ENCODE results near the gene SLC22A17.
A peak's percentile ranks its signal among the peaks of the same experiment; 100 is the strongest.

SLC22A17 gene

DNA sequence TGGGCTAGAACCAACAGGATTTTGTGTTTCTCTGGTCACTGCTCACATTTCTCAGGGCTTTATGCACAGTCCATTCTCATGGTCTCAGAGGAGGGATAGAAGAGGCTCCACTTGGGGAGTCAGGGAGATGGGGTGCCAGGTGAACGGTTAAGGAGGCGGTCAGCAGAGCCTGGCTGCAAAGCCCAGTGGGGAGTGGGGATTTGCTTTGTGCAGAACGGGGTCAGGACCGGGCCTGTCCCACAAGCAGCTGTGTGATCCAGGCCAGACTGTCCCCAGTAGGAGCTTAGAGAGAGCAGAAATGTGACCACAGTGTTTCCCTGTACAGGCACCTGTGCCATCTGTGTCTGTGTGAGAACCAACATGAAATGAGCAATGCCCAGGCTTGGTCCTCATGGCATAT is 28.3 kb upstream of the SLC22A17 start:
- DNase-seq, result no peak

DNA sequence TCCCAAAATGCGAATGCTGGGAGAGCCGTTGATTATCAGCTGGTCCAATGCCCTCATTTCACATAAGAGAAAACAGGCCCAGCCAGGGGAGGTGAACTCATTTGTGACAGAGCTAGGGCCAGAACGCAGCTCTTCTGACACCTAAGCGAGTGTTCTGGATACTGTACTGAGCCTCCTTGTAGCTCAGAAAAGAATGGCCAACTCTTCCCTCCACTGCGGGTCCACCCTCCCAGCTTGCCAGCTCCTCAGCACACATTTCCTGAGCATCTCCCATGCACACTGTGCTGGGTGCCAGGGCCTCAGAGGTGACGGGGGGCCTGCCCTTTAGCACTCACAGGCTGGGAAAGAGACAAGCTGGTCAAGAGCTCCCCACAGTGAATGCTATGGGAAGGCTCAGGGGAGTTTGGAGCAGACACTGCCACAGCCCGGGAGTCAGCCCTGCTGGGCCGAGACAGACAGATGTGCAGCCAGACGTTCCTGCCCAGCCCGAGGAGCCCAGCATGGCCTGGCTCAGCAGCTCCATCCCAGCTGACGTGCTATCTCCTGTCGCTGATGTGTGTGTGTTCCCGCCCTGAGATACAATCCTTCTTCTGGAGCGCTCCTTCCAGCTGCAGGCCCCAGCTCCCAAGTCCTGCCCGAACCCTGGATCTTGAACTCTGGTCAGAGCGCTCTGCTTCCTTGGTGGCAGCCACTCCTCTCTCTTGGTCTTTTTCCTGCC is 27.7 kb upstream of the SLC22A17 start:
- no peak for DNase-seq

DNA sequence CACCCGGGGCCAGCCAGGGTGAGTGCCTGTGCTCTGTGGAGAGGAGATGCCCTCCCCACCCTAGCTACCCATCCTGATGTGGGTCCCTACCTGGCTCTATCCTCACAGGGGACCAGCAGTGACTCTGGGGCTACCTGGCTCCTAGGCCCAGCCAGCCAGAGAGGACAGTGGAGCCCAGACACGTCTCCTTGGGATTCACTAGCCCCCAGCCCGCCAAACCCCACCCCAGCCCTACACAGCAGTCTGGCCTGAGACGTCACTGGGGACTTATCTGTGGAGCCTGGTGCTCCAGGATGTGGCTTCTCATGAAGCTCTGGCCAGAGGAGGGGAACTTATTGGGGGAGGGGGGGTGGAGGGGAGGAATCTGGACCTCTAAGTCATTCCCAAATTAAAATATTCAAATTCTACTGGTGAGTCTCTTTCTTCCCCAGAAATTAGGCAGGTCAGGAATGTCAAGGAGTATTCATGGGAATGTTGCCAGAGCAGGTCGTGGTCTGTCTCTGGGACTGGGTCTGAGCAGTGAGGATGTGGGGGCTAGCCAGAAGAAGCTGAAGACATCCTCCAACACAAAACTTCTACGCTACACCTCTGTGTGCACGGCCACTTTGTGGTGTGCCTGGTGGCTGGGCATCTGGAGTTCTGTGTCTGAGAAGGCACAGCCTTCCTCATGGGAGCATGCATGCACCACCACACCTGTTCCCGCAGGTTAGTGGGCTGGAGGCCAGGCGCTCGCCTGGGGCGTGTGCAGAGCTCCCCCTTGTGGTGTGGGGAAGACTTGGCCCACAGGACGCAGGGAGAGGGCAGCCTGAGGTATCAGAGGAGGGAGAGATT is 26.9 kb upstream of the SLC22A17 start:
- DNase-seq, result peak; percentile 60

DNA sequence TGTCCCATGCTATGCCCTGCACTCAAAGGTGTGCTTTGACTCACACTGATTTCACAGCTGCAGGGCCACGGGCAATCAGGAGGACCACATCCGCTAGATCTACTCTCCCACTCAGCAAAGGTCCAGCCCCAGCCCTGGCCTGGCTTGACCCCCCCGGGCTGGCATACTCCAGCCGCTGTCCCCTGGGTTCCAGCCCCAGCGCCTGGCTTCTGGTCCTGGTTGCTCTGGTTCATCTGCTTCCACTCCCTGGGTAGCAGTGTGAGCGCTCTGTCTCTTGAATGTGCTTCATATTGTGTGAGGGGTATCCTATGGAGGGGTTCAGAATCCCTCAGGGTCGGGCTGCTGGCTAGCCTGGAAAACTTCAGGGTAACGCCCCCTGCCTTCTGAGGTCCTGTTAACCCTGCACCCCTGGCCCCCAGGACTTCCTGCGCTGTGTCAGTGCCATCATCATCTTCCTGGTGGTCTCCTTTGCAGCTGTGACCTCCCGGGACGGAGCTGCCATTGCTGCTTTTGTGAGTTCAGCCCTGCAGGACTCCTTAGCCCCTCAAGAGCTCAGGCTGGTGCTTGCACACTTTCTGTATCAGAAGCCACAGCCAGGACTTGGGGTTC is 26.0 kb upstream of the SLC22A17 start:
- DNase-seq, result no peak

DNA sequence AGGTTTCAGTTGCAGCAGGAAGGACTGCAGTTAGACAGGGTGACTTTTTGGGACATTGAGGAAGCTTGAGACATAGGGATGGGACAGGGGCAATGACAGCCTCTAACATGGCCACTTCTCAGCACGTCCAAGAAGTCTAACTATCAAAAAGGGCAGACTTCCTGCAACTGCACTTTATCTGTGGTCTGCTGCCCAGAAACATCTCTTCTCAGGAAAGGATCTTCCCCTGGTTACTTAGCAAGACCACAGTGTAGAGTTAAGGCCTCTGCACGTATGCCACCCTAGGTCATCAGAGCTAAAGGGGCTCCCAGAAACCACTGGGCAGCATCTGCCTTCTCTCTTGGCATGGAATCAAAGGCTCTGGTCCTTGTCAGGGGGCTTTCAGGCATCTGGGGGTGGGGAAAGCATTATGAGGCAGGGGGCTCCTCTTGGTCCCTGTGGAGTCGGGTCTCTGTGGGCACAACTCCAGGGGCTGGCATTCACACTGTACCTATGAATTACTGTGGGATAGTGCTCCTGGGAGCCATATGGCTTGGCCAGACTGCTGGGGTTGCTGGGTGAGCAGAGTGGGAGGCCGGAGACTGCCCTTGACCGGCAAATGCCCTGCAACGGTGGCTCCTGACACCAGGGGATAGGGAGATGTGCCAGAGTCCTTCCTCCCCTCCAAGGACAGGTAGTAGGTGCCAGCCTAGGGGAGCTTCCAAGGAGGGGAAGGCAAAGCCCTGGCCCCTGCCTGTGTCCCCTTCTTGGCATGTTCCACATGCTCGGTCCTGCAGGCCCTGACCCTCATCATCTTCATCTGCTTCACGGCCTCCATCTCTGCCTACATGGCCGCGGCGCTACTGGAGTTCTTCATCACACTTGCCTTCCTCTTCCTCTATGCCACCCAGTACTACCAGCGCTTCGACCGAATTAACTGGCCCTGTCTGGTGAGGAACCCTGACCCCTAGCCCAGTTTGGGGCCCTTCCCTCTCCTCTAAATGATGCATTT is 25.2 kb upstream of the SLC22A17 start:
- no peak for DNase-seq

DNA sequence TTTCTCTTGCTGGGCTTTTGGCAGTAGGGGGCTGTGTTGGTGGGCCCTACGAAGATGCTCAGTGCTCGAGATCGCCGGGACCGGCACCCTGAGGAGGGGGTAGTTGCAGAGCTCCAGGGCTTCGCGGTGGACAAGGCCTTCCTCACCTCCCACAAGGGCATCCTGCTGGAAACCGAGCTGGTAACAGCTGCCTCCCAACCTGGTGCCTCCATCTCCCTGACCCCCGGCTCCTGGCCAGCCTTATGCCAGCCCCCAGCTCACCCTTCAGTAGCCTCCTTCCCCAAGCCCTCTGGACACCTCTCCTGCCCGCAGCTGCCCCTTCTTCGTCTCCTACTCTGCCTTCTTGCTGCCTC is 24.5 kb upstream of the SLC22A17 start:
- no peak for DNase-seq

DNA sequence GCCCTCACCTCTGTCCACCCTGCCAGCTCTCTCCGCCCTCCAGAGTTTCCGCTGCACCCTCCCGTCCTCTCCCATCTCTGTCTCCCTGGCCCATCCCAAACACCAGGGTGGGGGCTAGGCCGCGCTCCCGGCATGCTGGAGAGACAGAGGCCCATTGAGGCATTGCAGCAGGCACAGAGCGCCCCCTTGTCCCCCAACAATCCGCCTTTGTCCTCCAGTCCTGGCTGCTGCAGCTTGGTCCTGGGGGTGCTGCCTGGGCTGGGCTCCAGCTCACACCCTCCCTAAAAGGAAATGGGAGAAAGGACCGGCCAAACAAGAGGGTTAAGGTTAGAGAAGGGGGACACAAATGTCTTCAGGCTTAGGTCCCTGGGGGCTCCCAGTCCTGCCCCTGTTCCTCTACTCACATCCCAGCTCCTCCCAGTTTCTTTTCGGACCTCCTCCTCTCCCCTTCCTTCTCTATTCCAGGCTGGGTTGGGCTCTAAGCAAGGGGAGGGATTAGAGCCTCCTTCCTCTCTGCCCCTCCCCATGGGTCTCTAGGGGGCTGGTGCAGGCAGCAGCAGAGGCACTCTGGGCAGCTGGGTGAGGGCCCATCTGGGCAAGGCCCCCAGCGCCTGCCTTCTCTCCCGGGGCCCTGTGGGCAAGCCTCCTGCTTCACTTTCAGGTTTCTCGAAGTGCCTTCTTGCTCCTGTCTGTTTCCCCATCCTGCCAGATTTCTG is 24.0 kb upstream of the SLC22A17 start, which contains the start of gene CMTM5:
Gene CMTM5 (plus strand): TSS at position 565 of the 716 bp plus-strand sequence. CDS start 206 bp downstream, outside the sequence.
- DNase-seq, result peak; percentile 43

DNA sequence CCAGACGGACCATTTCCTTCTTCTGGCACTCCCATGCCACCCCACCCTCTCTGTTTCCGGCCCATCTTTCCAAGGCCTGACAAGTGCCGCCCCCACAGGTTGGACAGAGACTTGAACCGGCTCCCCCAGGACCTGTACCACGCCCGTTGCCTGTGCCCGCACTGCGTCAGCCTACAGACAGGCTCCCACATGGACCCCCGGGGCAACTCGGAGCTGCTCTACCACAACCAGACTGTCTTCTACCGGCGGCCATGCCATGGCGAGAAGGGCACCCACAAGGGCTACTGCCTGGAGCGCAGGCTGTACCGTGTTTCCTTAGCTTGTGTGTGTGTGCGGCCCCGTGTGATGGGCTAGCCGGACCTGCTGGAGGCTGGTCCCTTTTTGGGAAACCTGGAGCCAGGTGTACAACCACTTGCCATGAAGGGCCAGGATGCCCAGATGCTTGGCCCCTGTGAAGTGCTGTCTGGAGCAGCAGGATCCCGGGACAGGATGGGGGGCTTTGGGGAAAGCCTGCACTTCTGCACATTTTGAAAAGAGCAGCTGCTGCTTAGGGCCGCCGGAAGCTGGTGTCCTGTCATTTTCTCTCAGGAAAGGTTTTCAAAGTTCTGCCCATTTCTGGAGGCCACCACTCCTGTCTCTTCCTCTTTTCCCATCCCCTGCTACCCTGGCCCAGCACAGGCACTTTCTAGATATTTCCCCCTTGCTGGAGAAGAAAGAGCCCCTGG is 23.0 kb upstream of the SLC22A17 start:
- DNase-seq, result no peak

DNA sequence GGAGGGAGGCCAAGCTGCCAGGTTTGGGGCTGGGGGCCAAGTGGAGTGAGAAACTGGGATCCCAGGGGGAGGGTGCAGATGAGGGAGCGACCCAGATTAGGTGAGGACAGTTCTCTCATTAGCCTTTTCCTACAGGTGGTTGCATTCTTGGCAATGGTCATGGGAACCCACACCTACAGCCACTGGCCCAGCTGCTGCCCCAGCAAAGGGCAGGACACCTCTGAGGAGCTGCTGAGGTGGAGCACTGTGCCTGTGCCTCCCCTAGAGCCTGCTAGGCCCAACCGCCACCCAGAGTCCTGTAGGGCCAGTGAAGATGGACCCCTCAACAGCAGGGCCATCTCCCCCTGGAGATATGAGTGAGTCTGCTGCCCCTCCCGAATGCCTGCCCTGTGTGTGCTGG is 20.4 kb upstream of the SLC22A17 start:
- DNase-seq, result no peak

DNA sequence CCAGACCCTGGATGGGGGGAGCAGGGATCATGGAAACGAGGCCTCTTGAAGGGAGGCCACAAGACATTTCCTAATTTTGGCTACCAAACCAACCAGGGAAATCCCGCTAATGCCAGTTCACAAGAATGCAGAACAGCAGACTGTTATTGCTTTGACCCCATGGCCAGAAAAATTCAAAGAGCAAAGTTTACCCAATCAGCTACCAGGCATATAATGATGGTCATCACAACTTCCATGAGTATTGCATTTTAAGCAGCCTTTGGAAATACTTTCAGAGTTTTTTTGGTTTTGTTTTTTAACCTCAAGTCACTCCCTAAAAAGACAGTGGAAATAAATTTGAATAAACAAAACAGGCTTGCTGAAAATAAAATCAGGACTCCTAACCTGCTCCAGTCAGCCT is 19.8 kb upstream of the SLC22A17 start, which contains the start of gene IL25:
Gene IL25 (plus strand): TSS at position 301 of the 400 bp plus-strand sequence.
- no peak for DNase-seq

DNA sequence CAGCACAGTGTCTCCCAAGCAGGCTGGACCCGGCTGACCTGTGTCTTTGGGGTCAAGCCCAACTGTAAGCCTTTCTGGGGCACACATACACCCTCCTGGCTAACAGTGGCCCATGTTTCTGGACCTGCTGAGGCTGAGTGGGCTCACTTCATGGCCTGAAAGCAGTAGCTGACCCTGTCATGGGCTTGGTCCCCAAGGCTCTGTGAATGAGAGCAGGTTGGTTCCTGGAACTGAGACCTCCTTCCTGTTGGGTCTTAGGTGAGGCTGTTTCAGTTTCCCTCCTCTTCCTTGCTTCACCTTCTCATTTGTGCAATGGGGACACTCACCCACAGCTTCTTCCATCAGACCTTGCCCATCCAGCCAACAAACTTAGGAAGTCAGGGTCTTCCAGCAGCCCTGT is 19.2 kb upstream of the SLC22A17 start:
- DNase-seq, result no peak

DNA sequence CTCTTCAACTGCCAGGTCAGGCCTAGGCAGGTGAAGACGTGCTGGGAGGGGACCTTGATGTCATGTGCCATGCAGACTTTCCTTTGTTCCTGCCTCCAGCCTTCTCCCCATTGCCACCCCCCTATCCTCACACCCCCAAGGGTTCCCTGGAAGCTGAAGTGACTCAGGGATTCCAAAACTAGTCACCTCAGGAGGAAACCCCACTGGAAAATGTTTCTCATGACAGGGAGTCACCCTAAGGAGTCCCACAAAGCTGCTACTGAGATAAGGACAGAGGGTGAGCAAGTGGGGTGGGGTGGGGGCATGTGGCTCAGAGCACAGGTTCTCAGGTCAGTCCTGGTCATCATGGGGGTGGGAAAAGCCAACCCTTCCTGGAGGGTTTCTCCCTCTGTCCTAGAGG is 17.5 kb upstream of the SLC22A17 start:
- DNase-seq, result no peak

DNA sequence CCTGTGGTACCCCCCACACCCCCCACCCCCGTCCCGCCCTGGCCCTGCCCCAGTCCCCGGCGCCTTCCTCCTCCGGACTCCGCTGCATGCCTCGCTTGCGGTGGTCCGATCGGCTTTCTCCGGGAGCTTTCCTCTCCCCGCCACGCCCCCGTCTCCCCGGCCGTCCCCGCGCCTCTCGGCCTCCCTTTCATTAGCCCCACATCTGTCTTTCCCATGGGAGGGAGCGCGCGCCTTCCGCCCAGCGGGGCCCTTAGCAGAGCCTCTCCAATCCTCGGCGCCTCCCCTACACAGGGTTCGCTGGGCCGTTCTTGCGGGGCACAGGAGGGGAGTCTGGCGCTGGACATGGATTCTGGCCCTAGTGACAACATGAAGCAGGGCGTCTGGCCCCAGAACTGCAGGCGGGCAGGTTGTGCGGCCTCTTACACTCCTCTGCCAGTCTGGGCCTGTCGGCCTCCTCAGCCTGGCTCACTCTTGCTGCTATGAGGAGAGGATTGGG is 13.8 kb upstream of the SLC22A17 start:
- peak; percentile 88 for DNase-seq

DNA sequence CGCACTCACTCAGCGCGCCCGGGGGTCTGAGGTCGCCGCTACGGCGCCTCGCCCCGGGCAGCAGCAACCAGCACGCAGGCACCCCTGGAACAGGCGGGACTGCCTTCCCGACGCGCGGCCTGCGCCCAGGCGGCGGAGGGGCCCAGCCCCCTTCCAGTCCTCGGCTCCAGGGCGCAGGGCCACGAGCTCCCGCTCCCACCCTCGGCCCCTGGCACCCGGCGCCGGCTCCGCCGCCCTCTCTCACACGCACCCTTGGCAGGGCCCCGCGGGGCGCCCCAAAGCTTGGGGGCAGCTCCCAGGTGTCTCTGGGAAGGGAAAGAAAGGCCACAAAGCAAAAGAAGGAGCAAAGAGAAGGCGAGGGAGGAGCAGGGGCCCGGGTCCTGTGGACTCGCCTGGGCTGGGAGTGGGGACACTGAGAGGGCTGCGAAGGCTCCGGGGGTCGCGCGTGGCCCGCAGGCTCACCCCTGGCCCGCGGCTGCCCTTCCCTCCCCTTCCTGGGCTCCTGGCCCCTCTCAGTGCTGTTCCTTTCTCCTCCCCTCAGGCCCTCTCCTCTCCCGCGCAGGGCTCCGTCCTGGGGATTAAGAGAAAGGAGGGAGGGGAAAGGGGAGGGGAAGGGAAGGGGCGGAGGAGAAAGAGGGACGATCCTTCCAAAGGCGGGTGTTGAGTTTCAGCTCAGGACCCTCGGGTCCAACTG is 13.2 kb upstream of the SLC22A17 start:
- peak; percentile 88 for DNase-seq

DNA sequence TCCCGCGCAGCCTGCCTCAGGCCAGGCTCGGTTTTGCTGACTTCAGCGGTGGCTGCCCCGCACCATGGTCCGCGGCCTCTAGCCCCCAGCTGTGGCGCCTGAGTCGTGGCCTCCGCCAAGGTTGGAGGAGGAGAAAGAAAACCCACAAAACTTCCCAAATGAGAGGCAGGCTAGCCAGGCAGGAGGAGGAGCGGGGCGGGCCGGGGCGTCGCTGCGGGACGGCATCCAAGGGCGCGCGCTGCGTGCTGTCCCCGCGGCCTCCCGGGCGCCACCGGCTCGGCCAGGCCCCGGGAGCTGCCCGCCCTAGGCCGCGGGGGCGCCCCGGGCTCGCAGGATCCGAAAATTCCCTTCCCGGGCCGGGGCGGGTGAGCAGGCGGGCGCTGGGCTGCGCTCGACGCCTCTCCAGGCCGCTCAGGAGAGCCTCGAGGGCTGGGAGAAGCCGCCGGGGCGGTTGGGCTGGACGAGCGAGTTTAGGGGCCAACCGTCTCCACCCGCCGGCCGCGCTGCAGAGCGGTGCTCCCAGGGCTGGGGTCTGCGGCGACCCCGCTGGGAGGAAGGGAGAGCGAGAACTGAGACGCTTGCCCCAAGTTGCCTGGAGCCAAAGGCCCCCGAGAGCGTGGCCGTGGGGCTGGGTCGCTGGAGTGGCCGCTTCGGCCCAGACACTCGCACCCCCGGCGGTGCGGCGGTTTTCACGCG is 12.5 kb upstream of the SLC22A17 start, which contains the start of gene EFS:
Gene EFS (minus strand): TSS at position 137 of the 696 bp plus-strand sequence. CDS start 147 bp downstream, outside the sequence.
- DNase-seq, result no peak

DNA sequence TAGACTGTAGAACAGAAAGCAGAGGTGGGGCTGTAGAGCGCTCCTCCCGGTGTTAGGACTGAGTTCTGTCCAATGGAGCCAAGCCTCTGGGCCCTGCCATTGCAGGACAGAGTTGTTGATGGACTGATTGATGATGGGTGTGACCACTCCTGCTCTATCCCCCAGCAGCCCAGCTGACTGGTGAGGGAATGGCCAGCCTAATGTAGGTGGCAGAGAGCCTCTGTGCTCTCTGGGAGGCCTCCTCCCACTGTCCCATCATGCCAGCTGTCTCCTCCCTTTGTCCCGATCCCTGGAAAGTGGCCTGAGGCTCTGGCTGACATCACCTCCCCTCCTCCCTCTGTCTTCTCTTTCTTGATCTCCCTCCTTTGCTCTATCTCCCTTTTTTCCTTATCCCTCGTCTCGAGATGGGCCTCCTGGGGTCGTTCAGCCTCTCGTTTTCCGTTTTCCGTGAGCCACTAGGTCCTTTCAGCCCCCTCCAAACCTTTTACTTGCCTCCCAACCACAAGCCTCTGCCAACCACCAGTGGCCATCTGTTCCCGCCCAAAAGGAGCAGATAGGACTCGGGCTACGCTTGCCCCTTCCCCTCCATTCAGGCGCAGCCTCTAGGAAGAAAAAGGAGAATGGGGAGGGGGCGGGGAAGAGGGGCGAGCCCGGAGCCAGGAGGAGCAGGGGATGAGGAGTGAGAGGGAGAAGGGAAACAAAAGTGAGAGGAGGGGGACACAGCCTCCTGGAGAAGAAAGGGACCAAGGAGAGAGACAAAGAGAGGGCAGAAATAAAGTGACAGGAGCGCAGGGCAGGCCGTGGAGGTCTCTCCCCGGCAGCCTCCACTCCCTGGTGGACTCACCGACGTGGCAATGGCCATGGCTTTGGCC is 11.7 kb upstream of the SLC22A17 start:
- DNase-seq, result peak; percentile 80

DNA sequence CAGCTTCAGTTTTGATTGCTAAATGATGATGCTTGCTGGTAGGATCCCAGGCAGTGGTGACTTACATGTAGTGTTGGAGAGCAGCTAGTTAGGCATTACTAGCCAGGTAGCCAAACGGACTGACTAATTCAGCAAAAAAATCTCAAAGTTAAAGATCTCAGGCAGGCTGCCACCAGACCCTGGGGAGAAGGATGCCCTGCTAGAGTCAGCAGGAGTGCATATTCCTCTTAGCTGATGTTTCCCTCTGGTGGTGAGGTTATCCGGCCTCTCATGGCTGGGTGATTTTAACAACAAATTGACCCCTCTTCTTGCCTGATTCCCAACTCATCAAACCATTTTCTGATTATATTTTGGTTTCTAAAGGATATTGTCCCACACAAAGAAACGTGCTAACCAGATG is 9.5 kb upstream of the SLC22A17 start:
- DNase-seq, result no peak

DNA sequence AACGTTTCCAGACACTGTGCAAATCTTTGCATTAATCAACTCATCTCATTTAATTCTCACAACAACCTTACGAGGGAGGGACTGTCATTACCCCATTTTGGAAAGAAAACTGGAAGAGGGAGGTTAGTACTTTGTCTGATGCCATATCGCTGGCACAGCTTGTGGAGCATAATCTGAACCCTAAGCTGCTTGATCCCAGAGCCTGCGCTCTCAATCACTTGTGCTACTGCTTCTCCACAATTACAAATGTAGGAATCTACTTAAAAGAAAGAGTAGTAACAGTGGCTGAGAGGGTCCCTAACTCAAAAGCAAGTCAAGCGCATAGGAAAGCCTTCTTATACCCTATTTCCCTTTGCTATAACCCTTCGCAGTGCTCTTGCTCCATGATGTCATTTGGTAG is 9.1 kb upstream of the SLC22A17 start:
- no peak for DNase-seq
